H9 (cell line): ENCODE measurements around the gene SIGLEC8. TPM values are rescaled to one million over a fixed set of nuclear protein-coding genes. Genes with fewer than 3 reads are reported as not detected.
A peak's percentile ranks its signal among the peaks of the same experiment; 100 is the strongest.

Source experiments
- DNase-seq: peaks from one replicate; pipeline ENCODE4 v3.0.0-alpha.2; 2017
- H2AFZ ChIP-seq: one replicate; pipeline ENCODE4 v1.6.1; 2013; ENCODE audit warnings: mild to moderate bottlenecking, low read length, control low read depth, moderate library complexity
- H2AK5ac ChIP-seq: 2 replicates; pipeline ENCODE4 v1.6.1; 2013; ENCODE audit warnings: low read length, control low read depth, mixed read lengths; ENCODE audit not compliant: insufficient read length
- H2BK120ac ChIP-seq: one replicate; pipeline ENCODE4 v1.6.1; 2013; ENCODE audit warnings: low read depth, mild to moderate bottlenecking, low read length, control low read depth, inconsistent platforms; ENCODE audit not compliant: poor library complexity, severe bottlenecking
- H2BK12ac ChIP-seq: 2 replicates; pipeline ENCODE4 v1.6.1; 2013; ENCODE audit warnings: low read length, control low read depth, mixed read lengths, low read depth; ENCODE audit not compliant: insufficient read length
- H2BK15ac ChIP-seq: 2 replicates; pipeline ENCODE4 v1.6.1; 2013; ENCODE audit warnings: low read depth, low read length, control low read depth
- H2BK20ac ChIP-seq: one replicate; pipeline ENCODE4 v1.6.1; 2013; ENCODE audit warnings: low read depth, mild to moderate bottlenecking, low read length, control low read depth, inconsistent platforms; ENCODE audit not compliant: poor library complexity, severe bottlenecking
- H2BK5ac ChIP-seq: 2 replicates; pipeline ENCODE4 v1.6.1; 2013; ENCODE audit warnings: low read length, control low read depth, mixed read lengths; ENCODE audit not compliant: insufficient read length
- H3K14ac ChIP-seq: 2 replicates; pipeline ENCODE4 v1.6.1; 2013; ENCODE audit warnings: low read length, control low read depth; ENCODE audit not compliant: insufficient read depth
- H3K18ac ChIP-seq: 2 replicates; pipeline ENCODE4 v1.6.1; 2013; ENCODE audit warnings: low read depth, mild to moderate bottlenecking, mixed read lengths, low read length, control low read depth; ENCODE audit not compliant: insufficient read length
- H3K23ac ChIP-seq: 2 replicates; pipeline ENCODE4 v1.6.1; 2013; ENCODE audit warnings: low read length, control low read depth, mixed read lengths, low read depth; ENCODE audit not compliant: insufficient read length
- H3K23me2 ChIP-seq: 2 replicates; pipeline ENCODE4 v1.6.1; 2013; ENCODE audit warnings: low read depth, mild to moderate bottlenecking, mixed read lengths, low read length, control low read depth; ENCODE audit not compliant: insufficient read length, poor library complexity, severe bottlenecking
- H3K27ac ChIP-seq: 2 replicates; pipeline ENCODE4 v1.5.1; 2013; ENCODE audit warnings: low read length, control low read depth, mixed read lengths, low read depth; ENCODE audit not compliant: insufficient read length
- H3K27me3 ChIP-seq: 2 replicates; pipeline ENCODE4 v1.6.1; 2013; ENCODE audit warnings: low read length, control low read depth, inconsistent platforms; ENCODE audit not compliant: insufficient read depth
- H3K4ac ChIP-seq: 2 replicates; pipeline ENCODE4 v1.6.1; 2013; ENCODE audit warnings: low read depth, mild to moderate bottlenecking, control low read depth, inconsistent platforms, low read length, moderate library complexity
- H3K4me1 ChIP-seq: 2 replicates; pipeline ENCODE4 v1.6.1; 2013; ENCODE audit warnings: low read length, control low read depth, inconsistent platforms; ENCODE audit not compliant: insufficient read depth
- H3K4me2 ChIP-seq: 2 replicates; pipeline ENCODE4 v1.6.1; 2013; ENCODE audit warnings: low read length, control low read depth, mixed read lengths; ENCODE audit not compliant: insufficient read length, insufficient read depth
- H3K56ac ChIP-seq: 2 replicates; pipeline ENCODE4 v1.6.1; 2013; ENCODE audit warnings: low read depth, mild to moderate bottlenecking, mixed read lengths, low read length, control low read depth; ENCODE audit not compliant: insufficient read length
- H3K79me1 ChIP-seq: 2 replicates; pipeline ENCODE4 v1.6.1; 2013; ENCODE audit warnings: low read depth, mild to moderate bottlenecking, moderate library complexity, low read length, control low read depth, inconsistent platforms; ENCODE audit not compliant: insufficient read depth, poor library complexity, severe bottlenecking
- H3K79me2 ChIP-seq: 2 replicates; pipeline ENCODE4 v1.6.1; 2013; ENCODE audit warnings: low read length, control low read depth, inconsistent platforms; ENCODE audit not compliant: insufficient read depth
- H3K9ac ChIP-seq: 2 replicates; pipeline ENCODE4 v1.6.1; 2013; ENCODE audit warnings: low read length, control low read depth, mixed read lengths; ENCODE audit not compliant: insufficient read length; ENCODE audit errors: extremely low read depth
- H3K9me3 ChIP-seq: one replicate; pipeline ENCODE4 v1.6.1; 2013; ENCODE audit warnings: low read depth, low read length, inconsistent platforms; ENCODE audit not compliant: control insufficient read depth
- H3T11ph ChIP-seq: one replicate; pipeline ENCODE4 v1.6.1; 2013; ENCODE audit warnings: mild to moderate bottlenecking, low read length, control low read depth, inconsistent platforms
- H4K20me1 ChIP-seq: one replicate; pipeline ENCODE4 v1.6.1; 2013; ENCODE audit not compliant: control insufficient read depth, insufficient read length, insufficient read depth
- H4K5ac ChIP-seq: 2 replicates; pipeline ENCODE4 v1.6.1; 2013; ENCODE audit warnings: low read depth, mild to moderate bottlenecking, mixed read lengths, low read length, control low read depth; ENCODE audit not compliant: insufficient read length
- H4K8ac ChIP-seq: replicated peaks from 2 replicates; pipeline ENCODE4 v1.6.1; 2013; ENCODE audit warnings: low read length, control low read depth, mixed read lengths, low read depth; ENCODE audit not compliant: insufficient read length
- H4K91ac ChIP-seq: 2 replicates; pipeline ENCODE4 v1.6.1; 2013; ENCODE audit warnings: low read depth, mild to moderate bottlenecking, moderate library complexity, mixed read lengths, low read length, control low read depth; ENCODE audit not compliant: insufficient read length
- H3K27ac Mint-ChIP-seq, 3 experiments: 2 replicates in 2 of 3; 3 replicates in 1 of 3; pipeline ENCODE4 v1.8.0; 2020 to 2021; ENCODE audit warnings: mixed read lengths in 3 of 3, mild to moderate bottlenecking in 1 of 3, moderate library complexity in 1 of 3
- H3K27me3 Mint-ChIP-seq: 2 replicates; pipeline ENCODE4 v1.8.0; 2021; ENCODE audit warnings: low read depth, mild to moderate bottlenecking, moderate library complexity, mixed read lengths
- H3K36me3 Mint-ChIP-seq, 3 experiments: 2 replicates in 2 of 3; 3 replicates in 1 of 3; pipeline ENCODE4 v1.8.0; 2020 to 2021; ENCODE audit warnings: low read depth in 3 of 3, mixed read lengths in 3 of 3; ENCODE audit not compliant: insufficient read depth in 1 of 3
- H3K4me1 Mint-ChIP-seq, 2 experiments: 2 replicates each; pipeline ENCODE4 v1.8.0; 2020; ENCODE audit warnings: mixed read lengths in 2 of 2
- H3K4me3 Mint-ChIP-seq, 2 experiments: 2 replicates in 1 of 2; 3 replicates in 1 of 2; pipeline ENCODE4 v1.8.0; 2020 to 2021; ENCODE audit warnings: mild to moderate bottlenecking in 2 of 2, mixed read lengths in 2 of 2, moderate library complexity in 1 of 2
- H3K9me3 Mint-ChIP-seq, 2 experiments: 2 replicates in 1 of 2; 3 replicates in 1 of 2; pipeline ENCODE4 v1.8.0; 2020; ENCODE audit warnings: mild to moderate bottlenecking in 2 of 2, mixed read lengths in 2 of 2, moderate library complexity in 1 of 2
- CTCF ChIP-seq: fragments of 200-600 bp; sonication (generic); conservative IDR thresholded peaks from 3 replicates; pipeline ENCODE4 v1.8.0; 2021; ENCODE audit warnings: antibody characterized with exemption, mild to moderate bottlenecking
- WGBS: extraction: QIAGEN DNeasy Blood & Tissue Kit; methylation state at CpG from one replicate; pipeline ENCODE4 v1.1.7; 2013; ENCODE audit warnings: missing lambda C conversion rate, low lambda C conversion rate, mixed read lengths; ENCODE audit not compliant: insufficient read length; ENCODE audit errors: extremely low coverage; 5-methylcytosine and 5-hydroxymethylcytosine counted together
- total RNA-seq: library from RNA; stranded (reverse); gene quantifications from 2 replicates; pipeline ENCODE4 v1.2.1, GENCODE V29; 2021

The SIGLEC8 gene
- total RNA-seq, 1 experiment from 2014 or later: not detected

GRCh38 chr19:51473009-51473707 is 14.9 kb upstream of the SIGLEC8 start:
- peak; percentile 88 for TF ChIP-seq CTCF
- H2BK120ac ChIP-seq: no peak overlapping the region
- H3K9ac ChIP-seq: no peak overlapping the region
- no peaks in the 10 kb centered on the region for H3K79me1 ChIP-seq
- H3T11ph ChIP-seq: no peak overlapping the region
- no peak overlapping the region for H2AFZ ChIP-seq
- Mint-ChIP-seq H3K9me3 (peaks cover 2 to 83% of the 10 kb centered on the region in 2 experiments; a peak in 4 of 5 replicates), H3K36me3 (peaks cover 0 to 4% (median 0%) of the 10 kb centered on the region in 3 experiments; a peak in 2 of 7 replicates), H3K4me1 (no peaks in the 10 kb centered on the region), H3K27me3 (peaks cover 43% of the 10 kb centered on the region), H3K4me3 (no peak overlapping the region), H3K27ac (no peak overlapping the region)
- DNase-seq: peak; percentile 65
- no peak overlapping the region for H3K23ac ChIP-seq
- H4K20me1 ChIP-seq: no peaks in the 10 kb centered on the region
- H3K79me2 ChIP-seq: no peaks in the 10 kb centered on the region
- no peak overlapping the region for H4K8ac ChIP-seq
- no peak overlapping the region for H3K4ac ChIP-seq
- H4K5ac ChIP-seq: no peak overlapping the region
- H2BK5ac ChIP-seq: no peak overlapping the region
- H3K23me2 ChIP-seq: no peaks in the 10 kb centered on the region
- WGBS: no CpG with 5 or more reads among the region's 7 CpGs
- no peak overlapping the region for H3K14ac ChIP-seq
- H2BK12ac ChIP-seq: no peak overlapping the region
- H3K4me1 ChIP-seq: no peaks in the 10 kb centered on the region
- no peak overlapping the region for H2BK15ac ChIP-seq
- no peak overlapping the region for H4K91ac ChIP-seq
- no peak overlapping the region for H3K18ac ChIP-seq
- no peak overlapping the region for H3K4me2 ChIP-seq
- no peak overlapping the region for H2AK5ac ChIP-seq
- no peak overlapping the region for H2BK20ac ChIP-seq
- H3K27me3 ChIP-seq: no peaks in the 10 kb centered on the region
- no peaks in the 10 kb centered on the region for H3K9me3 ChIP-seq
- no peak overlapping the region for H3K56ac ChIP-seq
- no peak overlapping the region for H3K27ac ChIP-seq
